Measurements from ENCODE around the gene CUEDC2.

The CUEDC2 gene

GRCh38 chr10:102389894-102390293 is 42.5 kb downstream of the CUEDC2 start:
- Mint-ChIP-seq H3K4me1 (peaks cover 15% of the 10 kb centered on the region), H3K4me3 (no peak overlapping the region), H3K27me3 (no peaks in the 10 kb centered on the region), H3K9me3 (no peaks in the 10 kb centered on the region), H3K36me3 (peaks cover 1% of the 10 kb centered on the region), H3K27ac (no peak overlapping the region)

GRCh38 chr10:102384606-102385429 is 47.6 kb downstream of the CUEDC2 start:
- Mint-ChIP-seq H3K27me3 (no peaks in the 10 kb centered on the region), H3K4me1 (peaks cover 3% of the 10 kb centered on the region), H3K9me3 (no peaks in the 10 kb centered on the region), H3K36me3 (peaks cover 2% of the 10 kb centered on the region), H3K4me3 (no peak overlapping the region), H3K27ac (peak overlapping the region; percentile 30)

- Mint-ChIP-seq H3K36me3 (peaks cover 2% of the 10 kb centered on the region), H3K27ac (peak overlapping the region; percentile 17), H3K9me3 (no peaks in the 10 kb centered on the region), H3K27me3 (no peaks in the 10 kb centered on the region), H3K4me1 (peaks cover 3% of the 10 kb centered on the region), H3K4me3 (no peak overlapping the region)
Observed at GRCh38 chr10:102384053-102384452, 48.3 kb downstream of the CUEDC2 start.

GRCh38 chr10:102382871-102383270 is 49.5 kb downstream of the CUEDC2 start:
- Mint-ChIP-seq H3K27me3 (no peaks in the 10 kb centered on the region), H3K4me1 (peaks cover 3% of the 10 kb centered on the region), H3K4me3 (no peak overlapping the region), H3K36me3 (peaks cover 3% of the 10 kb centered on the region), H3K27ac (no peak overlapping the region), H3K9me3 (no peaks in the 10 kb centered on the region)

- no peak overlapping the region for H3K27ac Mint-ChIP-seq
- peaks cover 3% of the 10 kb centered on the region for H3K4me1 Mint-ChIP-seq
- H3K27me3 Mint-ChIP-seq = no peaks in the 10 kb centered on the region
- no peak overlapping the region for H3K4me3 Mint-ChIP-seq
- no peaks in the 10 kb centered on the region for H3K9me3 Mint-ChIP-seq
- H3K36me3 Mint-ChIP-seq = peaks cover 3% of the 10 kb centered on the region
Observed at GRCh38 chr10:102381983-102382382, 50.4 kb downstream of the CUEDC2 start.

GRCh38 chr10:102379383-102379782 is 53.0 kb downstream of the CUEDC2 start:
- no peaks in the 10 kb centered on the region for H3K9me3 Mint-ChIP-seq
- peaks cover 5% of the 10 kb centered on the region for H3K36me3 Mint-ChIP-seq
- H3K4me3 Mint-ChIP-seq = no peak overlapping the region
- H3K27ac Mint-ChIP-seq = no peak overlapping the region
- no peaks in the 10 kb centered on the region for H3K27me3 Mint-ChIP-seq
- H3K4me1 Mint-ChIP-seq = peaks cover 3% of the 10 kb centered on the region

GRCh38 chr10:102376901-102377300 is 55.5 kb downstream of the CUEDC2 start:
- Mint-ChIP-seq H3K4me3 (no peak overlapping the region), H3K27ac (no peak overlapping the region), H3K36me3 (peaks cover 7% of the 10 kb centered on the region), H3K27me3 (no peaks in the 10 kb centered on the region), H3K4me1 (no peaks in the 10 kb centered on the region), H3K9me3 (no peaks in the 10 kb centered on the region)

GRCh38 chr10:102375867-102376266 is 56.5 kb downstream of the CUEDC2 start:
- peaks cover 8% of the 10 kb centered on the region for H3K36me3 Mint-ChIP-seq
- H3K27ac Mint-ChIP-seq = no peak overlapping the region
- H3K9me3 Mint-ChIP-seq = no peaks in the 10 kb centered on the region
- H3K27me3 Mint-ChIP-seq = no peaks in the 10 kb centered on the region
- no peaks in the 10 kb centered on the region for H3K4me1 Mint-ChIP-seq
- H3K4me3 Mint-ChIP-seq = no peak overlapping the region

- Mint-ChIP-seq H3K27ac (no peak overlapping the region), H3K4me3 (no peak overlapping the region), H3K4me1 (no peaks in the 10 kb centered on the region), H3K36me3 (peaks cover 12% of the 10 kb centered on the region), H3K27me3 (no peaks in the 10 kb centered on the region), H3K9me3 (no peaks in the 10 kb centered on the region)
Observed at GRCh38 chr10:102375250-102375649, 57.1 kb downstream of the CUEDC2 start.

Measured in activated naive CD4-positive, alpha-beta T cell treated with anti-CD3 and anti-CD28 coated beads, Interleukin-2, amount 50 U/mL, for 24 hours (primary cell).